HG02870 (cell line): ENCODE data around the gene IQCH.
"Not testable (repeated sequence)": the region's sequence is repeated elsewhere in the genome, so short reads cannot be mapped to it uniquely, and the experiment has no call there.

Experiments
- ATAC-seq: cut with Tn5 transposase; IDR thresholded peaks from one replicate; pipeline ENCODE4 v1.9.1; 2021; ENCODE audit warnings: mild to moderate bottlenecking, moderate library complexity; ENCODE audit not compliant: unreplicated experiment

The IQCH gene

GRCh38 chr15:67349634-67350033 lies 95.0 kb downstream of the IQCH start:
- no peak for ATAC-seq

- no peak for ATAC-seq
Measured at GRCh38 chr15:67350042-67350441, 95.5 kb downstream of the IQCH start.

GRCh38 chr15:67358391-67358790 lies 103.8 kb downstream of the IQCH start:
- no peak for ATAC-seq

- no peak for ATAC-seq
Measured at GRCh38 chr15:67358812-67359211, 104.2 kb downstream of the IQCH start.

- no peak for ATAC-seq
Measured at GRCh38 chr15:67359431-67360079, 105.0 kb downstream of the IQCH start.

- ATAC-seq: no peak
Measured at GRCh38 chr15:67361100-67361499, 106.5 kb downstream of the IQCH start.

GRCh38 chr15:67363712-67364111 lies 109.1 kb downstream of the IQCH start:
- not testable (repeated sequence) for ATAC-seq

- no peak for ATAC-seq
Measured at GRCh38 chr15:67365994-67366393, 111.4 kb downstream of the IQCH start.

GRCh38 chr15:67366904-67367303 lies 112.3 kb downstream of the IQCH start:
- no peak for ATAC-seq

- no peak for ATAC-seq
Measured at GRCh38 chr15:67369359-67369998, 114.9 kb downstream of the IQCH start.

- no peak for ATAC-seq
Measured at GRCh38 chr15:67370206-67370954, 115.8 kb downstream of the IQCH start.

GRCh38 chr15:67372543-67372942 lies 118.0 kb downstream of the IQCH start:
- ATAC-seq: no peak

GRCh38 chr15:67372986-67373675 lies 118.5 kb downstream of the IQCH start:
- no peak for ATAC-seq

- no peak for ATAC-seq
Measured at GRCh38 chr15:67373971-67374370, 119.4 kb downstream of the IQCH start.

- ATAC-seq: no peak
Measured at GRCh38 chr15:67379530-67379929, 124.9 kb downstream of the IQCH start.

- no peak for ATAC-seq
Measured at GRCh38 chr15:67380921-67381320, 126.3 kb downstream of the IQCH start.

- ATAC-seq: no peak
Measured at GRCh38 chr15:67381416-67382045, 126.9 kb downstream of the IQCH start.

GRCh38 chr15:67382723-67383122 lies 128.1 kb downstream of the IQCH start:
- no peak for ATAC-seq

- ATAC-seq: no peak
Measured at GRCh38 chr15:67383899-67384298, 129.3 kb downstream of the IQCH start.

GRCh38 chr15:67384761-67385160 lies 130.2 kb downstream of the IQCH start:
- ATAC-seq: no peak

- no peak for ATAC-seq
Measured at GRCh38 chr15:67385971-67386370, 131.4 kb downstream of the IQCH start.
